Esophagus muscularis mucosa (tissue), 3 donors: ENCODE data around the gene ZNF592.

ENCODE experiments used
- POLR2AphosphoS5 ChIP-seq, 2 donors: sonication (generic); formaldehyde crosslinking; IDR thresholded peaks; one replicate each; pipeline ENCODE4 v1.6.1; 2017; ENCODE audit warnings: antibody characterized with exemption in 2 of 2
- TF ChIP-seq, protein P1 (sequence below), 3 experiments: fragments of 200-600 bp in 2 of 3; fragments of 450-650 bp in 1 of 3; sonication (generic) in 2 of 3; IDR thresholded peaks; one replicate each; pipeline ENCODE4 v1.5.1; 2017 to 2019; ENCODE audit warnings: antibody characterized with exemption in 3 of 3, mild to moderate bottlenecking in 2 of 3, moderate library complexity in 1 of 3

DNA sequence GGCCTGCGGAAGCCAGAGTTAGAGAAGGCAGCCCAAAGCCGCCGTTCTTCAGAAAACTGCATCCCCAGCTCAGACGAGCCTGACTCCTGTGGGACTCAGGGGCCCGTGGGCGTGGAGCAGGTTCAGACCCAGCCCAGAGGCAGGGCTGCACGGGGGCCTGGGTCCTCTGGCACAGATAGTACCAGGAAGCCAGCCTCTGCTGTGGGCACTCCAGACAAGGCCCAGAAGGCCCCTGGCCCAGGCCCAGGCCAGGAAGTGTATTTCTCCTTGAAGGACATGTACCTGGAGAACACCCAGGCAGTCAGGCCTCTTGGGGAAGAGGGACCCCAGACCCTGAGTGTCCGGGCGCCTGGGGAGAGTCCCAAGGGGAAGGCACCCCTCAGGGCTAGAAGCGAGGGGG, 91.9 kb downstream of the ZNF592 start:
- TF ChIP-seq POLR2AphosphoS5 (IDR thresholded peaks at IDR 0.05): no peak
- TF ChIP-seq, protein P1, sequence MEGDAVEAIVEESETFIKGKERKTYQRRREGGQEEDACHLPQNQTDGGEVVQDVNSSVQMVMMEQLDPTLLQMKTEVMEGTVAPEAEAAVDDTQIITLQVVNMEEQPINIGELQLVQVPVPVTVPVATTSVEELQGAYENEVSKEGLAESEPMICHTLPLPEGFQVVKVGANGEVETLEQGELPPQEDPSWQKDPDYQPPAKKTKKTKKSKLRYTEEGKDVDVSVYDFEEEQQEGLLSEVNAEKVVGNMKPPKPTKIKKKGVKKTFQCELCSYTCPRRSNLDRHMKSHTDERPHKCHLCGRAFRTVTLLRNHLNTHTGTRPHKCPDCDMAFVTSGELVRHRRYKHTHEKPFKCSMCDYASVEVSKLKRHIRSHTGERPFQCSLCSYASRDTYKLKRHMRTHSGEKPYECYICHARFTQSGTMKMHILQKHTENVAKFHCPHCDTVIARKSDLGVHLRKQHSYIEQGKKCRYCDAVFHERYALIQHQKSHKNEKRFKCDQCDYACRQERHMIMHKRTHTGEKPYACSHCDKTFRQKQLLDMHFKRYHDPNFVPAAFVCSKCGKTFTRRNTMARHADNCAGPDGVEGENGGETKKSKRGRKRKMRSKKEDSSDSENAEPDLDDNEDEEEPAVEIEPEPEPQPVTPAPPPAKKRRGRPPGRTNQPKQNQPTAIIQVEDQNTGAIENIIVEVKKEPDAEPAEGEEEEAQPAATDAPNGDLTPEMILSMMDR (IDR thresholded peaks at IDR 0.05): no peak
